ACHN (cell line): ENCODE data around the gene NF1.
"Not testable (repeated sequence)": the region's sequence is repeated elsewhere in the genome, so short reads cannot be mapped to it uniquely, and the experiment has no call there.

Experiments used
- DNase-seq: peaks from one replicate; pipeline ENCODE4 v3.0.0-alpha.2; 2015
- in situ Hi-C: cut with HindIII; loops from 2 replicates; pipeline ENCODE4 v1.10.0; 2017; ENCODE audit warnings: low sequenced_read_pairs, low pct_ligation_motif_present, low pct_unique_long_range_greater_than_20kb

NF1 gene

GRCh38 chr17:31094600-31095235, at the start of gene NF1:
Gene NF1 (plus strand): TSS chr17:31094977. CDS start chr17:31095310, 333 bp downstream.
- in situ Hi-C loops, result no loop called here
- DNase-seq, result peak; percentile 98

GRCh38 chr17:31046856-31047425, 47.8 kb upstream of the NF1 start:
- DNase-seq, in situ Hi-C loops: not testable (repeated sequence)

GRCh38 chr17:31048142-31048541, 46.6 kb upstream of the NF1 start:
- in situ Hi-C loops, result no loop called here
- no peak for DNase-seq

GRCh38 chr17:31048780-31049179, 46.0 kb upstream of the NF1 start:
- in situ Hi-C loops, result no loop called here
- no peak for DNase-seq

- in situ Hi-C loops, result no loop called here
- no peak for DNase-seq
Observed at GRCh38 chr17:31050948-31051347, 43.8 kb upstream of the NF1 start.

GRCh38 chr17:31051506-31051905, 43.3 kb upstream of the NF1 start:
- no peak for DNase-seq
- in situ Hi-C loops, result no loop called here

- in situ Hi-C loops, result no loop called here
- no peak for DNase-seq
Observed at GRCh38 chr17:31052187-31052889, 42.4 kb upstream of the NF1 start.

GRCh38 chr17:31053071-31053470, 41.7 kb upstream of the NF1 start:
- DNase-seq, result no peak
- in situ Hi-C loops, result no loop called here

GRCh38 chr17:31054761-31055160, 40.0 kb upstream of the NF1 start:
- in situ Hi-C loops, result no loop called here
- no peak for DNase-seq

- DNase-seq, result no peak
- in situ Hi-C loops, result no loop called here
Observed at GRCh38 chr17:31058976-31059375, 35.8 kb upstream of the NF1 start.

GRCh38 chr17:31060791-31061550, 33.8 kb upstream of the NF1 start:
- in situ Hi-C loops, result no loop called here
- no peak for DNase-seq

- DNase-seq, result peak; percentile 27
- in situ Hi-C loops, result no loop called here
Observed at GRCh38 chr17:31061678-31062077, 33.1 kb upstream of the NF1 start.

GRCh38 chr17:31062346-31062745, 32.4 kb upstream of the NF1 start:
- DNase-seq, result no peak
- in situ Hi-C loops, result no loop called here

GRCh38 chr17:31064707-31065106, 30.1 kb upstream of the NF1 start:
- in situ Hi-C loops, result no loop called here

GRCh38 chr17:31067691-31068184, 27.0 kb upstream of the NF1 start:
- peak; percentile 64 for DNase-seq
- in situ Hi-C loops, result no loop called here

More at GRCh38 chr17:31064707-31065106, 30.1 kb upstream of the NF1 start:
- DNase-seq, result no peak

GRCh38 chr17:31068291-31068690, 26.5 kb upstream of the NF1 start:
- DNase-seq, result peak; percentile 55
- in situ Hi-C loops, result no loop called here

- DNase-seq, result no peak
- in situ Hi-C loops, result no loop called here
Observed at GRCh38 chr17:31072186-31072585, 22.6 kb upstream of the NF1 start.

GRCh38 chr17:31073411-31073810, 21.4 kb upstream of the NF1 start:
- in situ Hi-C loops, result no loop called here
- DNase-seq, result no peak
